Esophagus muscularis mucosa (tissue), 4 donors: Measurements from ENCODE around the gene SMIM34.
"Not testable (repeated sequence)": the region's sequence is repeated elsewhere in the genome, so short reads cannot be mapped to it uniquely, and the experiment has no call there.

Experiments
- CTCF ChIP-seq, 3 experiments: fragments of 200-600 bp in 2 of 3; fragments of 450-650 bp in 1 of 3; sonication (generic) in 2 of 3; IDR thresholded peaks; one replicate each; pipeline ENCODE4 v1.5.1; 2017 to 2019; ENCODE audit warnings: antibody characterized with exemption in 3 of 3, mild to moderate bottlenecking in 2 of 3, moderate library complexity in 1 of 3
- EP300 ChIP-seq: sonication (generic); formaldehyde crosslinking; IDR thresholded peaks from one replicate; pipeline ENCODE4 v1.6.1; 2017; ENCODE audit warnings: antibody characterized with exemption
- POLR2A ChIP-seq: fragments of 450-650 bp; IDR thresholded peaks from one replicate; pipeline ENCODE4 v1.6.1; 2017; ENCODE audit warnings: antibody characterized with exemption, moderate library complexity, mild to moderate bottlenecking, low read depth
- POLR2AphosphoS5 ChIP-seq, 2 donors: sonication (generic); formaldehyde crosslinking; IDR thresholded peaks; one replicate each; pipeline ENCODE4 v1.6.1; 2017; ENCODE audit warnings: antibody characterized with exemption in 2 of 2

GRCh38 chr21:34407294-34407693, 16.5 kb downstream of the SMIM34 start:
- TF ChIP-seq CTCF (IDR thresholded peaks at IDR 0.05); POLR2A; EP300; POLR2AphosphoS5 (IDR thresholded peaks at IDR 0.05): not testable (repeated sequence)
